WTC11 (cell line): Measurements from ENCODE around the gene SUDS3. TPM values are rescaled to one million over a fixed set of nuclear protein-coding genes. Genes with fewer than 3 reads are reported as not detected.

Source experiments
- ATAC-seq: fragments of 200-7000 bp; cut with Tn5 transposase; 2 replicates; pipeline ENCODE4 v1.10.0; 2021; ENCODE audit warnings: mild to moderate bottlenecking, moderate library complexity
- CTCF ChIA-PET: fragments of 300-600 bp; sonication (Branson Sonifier 250); formaldehyde crosslinking; loops from one replicate; lab custom pipeline; 2021; ENCODE audit warnings: antibody characterized with exemption; lab: Charles Lee
- POLR2A ChIA-PET: fragments of 350-600 bp; sonication (Branson Sonifier 250); formaldehyde crosslinking; loops from one replicate; lab custom pipeline; 2021; ENCODE audit warnings: antibody characterized with exemption; lab: Charles Lee
- DNase-seq: peaks from one replicate; pipeline ENCODE4 v3.0.0; 2021; ENCODE audit warnings: low spot score
- H3K27ac Mint-ChIP-seq: 2 replicates; pipeline ENCODE4 v1.8.0; 2021; ENCODE audit warnings: mixed read lengths
- H3K27me3 Mint-ChIP-seq: 2 replicates; pipeline ENCODE4 v1.8.0; 2021; ENCODE audit warnings: low read depth, mild to moderate bottlenecking, moderate library complexity, mixed read lengths
- H3K36me3 Mint-ChIP-seq: 2 replicates; pipeline ENCODE4 v1.8.0; 2021; ENCODE audit warnings: mixed read lengths
- H3K4me1 Mint-ChIP-seq: 2 replicates; pipeline ENCODE4 v1.8.0; 2022; ENCODE audit warnings: mixed read lengths
- H3K4me3 Mint-ChIP-seq: 2 replicates; pipeline ENCODE4 v1.8.0; 2021; ENCODE audit warnings: mild to moderate bottlenecking, moderate library complexity, mixed read lengths
- H3K9me3 Mint-ChIP-seq: 2 replicates; pipeline ENCODE4 v1.8.0; 2021; ENCODE audit warnings: mixed read lengths
- CREM ChIP-seq: sonication (generic); formaldehyde crosslinking; IDR thresholded peaks from 2 replicates; pipeline ENCODE4 v1.8.1; 2022; ENCODE audit warnings: mild to moderate bottlenecking, missing genetic modification reagents, moderate library complexity
- ESRRA ChIP-seq: sonication (generic); formaldehyde crosslinking; IDR thresholded peaks from 2 replicates; pipeline ENCODE4 v1.8.1; 2022; ENCODE audit warnings: mild to moderate bottlenecking, missing genetic modification reagents, borderline replicate concordance
- GTF2I ChIP-seq: fragments of 250-450 bp; sonication (Bioruptor Pico); conservative IDR thresholded peaks from 2 replicates; pipeline ENCODE4 v1.4.0; 2021; ENCODE audit warnings: mild to moderate bottlenecking
- IRF2 ChIP-seq: sonication (generic); formaldehyde crosslinking; IDR thresholded peaks from 2 replicates; pipeline ENCODE4 v1.8.0; 2022; ENCODE audit warnings: low read depth, missing genetic modification reagents, borderline replicate concordance
- KAT7 ChIP-seq: sonication (generic); formaldehyde crosslinking; IDR thresholded peaks from 2 replicates; pipeline ENCODE4 v1.8.1; 2023; ENCODE audit warnings: missing genetic modification reagents, mild to moderate bottlenecking, borderline replicate concordance
- MAX ChIP-seq: sonication (generic); formaldehyde crosslinking; IDR thresholded peaks from 2 replicates; pipeline ENCODE4 v1.8.0; 2022; ENCODE audit warnings: mild to moderate bottlenecking, missing genetic modification reagents
- NFE2L1 ChIP-seq: sonication (generic); formaldehyde crosslinking; IDR thresholded peaks from 2 replicates; pipeline ENCODE4 v1.8.1; 2023; ENCODE audit warnings: missing genetic modification reagents
- NR2C2 ChIP-seq: sonication (generic); formaldehyde crosslinking; IDR thresholded peaks from 2 replicates; pipeline ENCODE4 v1.8.0; 2022; ENCODE audit warnings: mild to moderate bottlenecking, missing genetic modification reagents
- NR3C1 ChIP-seq: sonication (generic); formaldehyde crosslinking; conservative IDR thresholded peaks from 2 replicates; pipeline ENCODE4 v1.8.1; 2023; ENCODE audit warnings: low read depth, mild to moderate bottlenecking, missing genetic modification reagents
- TEAD1 ChIP-seq: sonication (generic); formaldehyde crosslinking; IDR thresholded peaks from 2 replicates; pipeline ENCODE4 v1.8.0; 2022; ENCODE audit warnings: mild to moderate bottlenecking, missing genetic modification reagents
- USF1 ChIP-seq: sonication (generic); formaldehyde crosslinking; IDR thresholded peaks from 2 replicates; pipeline ENCODE4 v1.8.0; 2022; ENCODE audit warnings: mild to moderate bottlenecking, missing genetic modification reagents
- ZNF263 ChIP-seq: sonication (generic); formaldehyde crosslinking; IDR thresholded peaks from 2 replicates; pipeline ENCODE4 v1.8.1; 2022; ENCODE audit warnings: low read depth, mild to moderate bottlenecking, moderate library complexity, missing genetic modification reagents
- ZNF671 ChIP-seq: fragments of 250-450 bp; sonication (Bioruptor Pico); IDR thresholded peaks from 2 replicates; pipeline ENCODE4 v1.8.0; 2021; ENCODE audit warnings: mild to moderate bottlenecking
- total RNA-seq: library from RNA; stranded (reverse); gene quantifications from 3 replicates; pipeline ENCODE4 v1.2.3, GENCODE V29; 2021
- TF ChIP-seq, protein P1 (sequence below): fragments of 250-450 bp; sonication (Bioruptor Pico); IDR thresholded peaks from 2 replicates; pipeline ENCODE4 v1.9.0; 2021; ENCODE audit warnings: mild to moderate bottlenecking, borderline replicate concordance
- TF ChIP-seq, protein P2 (sequence below): fragments of 250-450 bp; sonication (Bioruptor Pico); IDR thresholded peaks from 2 replicates; pipeline ENCODE4 v1.9.0; 2021; ENCODE audit warnings: moderate library complexity, mild to moderate bottlenecking, inconsistent platforms, borderline replicate concordance
- TF ChIP-seq, protein P3 (sequence below): sonication (generic); formaldehyde crosslinking; conservative IDR thresholded peaks from 2 replicates; pipeline ENCODE4 v1.8.1; 2022; ENCODE audit warnings: mild to moderate bottlenecking, missing genetic modification reagents
- TF ChIP-seq, protein P4 (sequence below): sonication (generic); formaldehyde crosslinking; IDR thresholded peaks from 2 replicates; pipeline ENCODE4 v1.8.1; 2023; ENCODE audit warnings: mild to moderate bottlenecking, missing genetic modification reagents
- TF ChIP-seq, protein P5 (sequence below): sonication (generic); formaldehyde crosslinking; IDR thresholded peaks from 2 replicates; pipeline ENCODE4 v1.8.0; 2023; ENCODE audit warnings: missing genetic modification reagents, mild to moderate bottlenecking, borderline replicate concordance

SUDS3 gene
- total RNA-seq, 1 experiment from 2014 or later, result 63.9 TPM

- no peak for TF ChIP-seq USF1
- TF ChIP-seq CREM (CRISPR knock-in tag), result no peak
- no peak for TF ChIP-seq IRF2 (CRISPR knock-in tag)
- no peak for TF ChIP-seq NR2C2
- TF ChIP-seq ZNF263 (CRISPR knock-in tag), result no peak
- TF ChIP-seq, protein P1, sequence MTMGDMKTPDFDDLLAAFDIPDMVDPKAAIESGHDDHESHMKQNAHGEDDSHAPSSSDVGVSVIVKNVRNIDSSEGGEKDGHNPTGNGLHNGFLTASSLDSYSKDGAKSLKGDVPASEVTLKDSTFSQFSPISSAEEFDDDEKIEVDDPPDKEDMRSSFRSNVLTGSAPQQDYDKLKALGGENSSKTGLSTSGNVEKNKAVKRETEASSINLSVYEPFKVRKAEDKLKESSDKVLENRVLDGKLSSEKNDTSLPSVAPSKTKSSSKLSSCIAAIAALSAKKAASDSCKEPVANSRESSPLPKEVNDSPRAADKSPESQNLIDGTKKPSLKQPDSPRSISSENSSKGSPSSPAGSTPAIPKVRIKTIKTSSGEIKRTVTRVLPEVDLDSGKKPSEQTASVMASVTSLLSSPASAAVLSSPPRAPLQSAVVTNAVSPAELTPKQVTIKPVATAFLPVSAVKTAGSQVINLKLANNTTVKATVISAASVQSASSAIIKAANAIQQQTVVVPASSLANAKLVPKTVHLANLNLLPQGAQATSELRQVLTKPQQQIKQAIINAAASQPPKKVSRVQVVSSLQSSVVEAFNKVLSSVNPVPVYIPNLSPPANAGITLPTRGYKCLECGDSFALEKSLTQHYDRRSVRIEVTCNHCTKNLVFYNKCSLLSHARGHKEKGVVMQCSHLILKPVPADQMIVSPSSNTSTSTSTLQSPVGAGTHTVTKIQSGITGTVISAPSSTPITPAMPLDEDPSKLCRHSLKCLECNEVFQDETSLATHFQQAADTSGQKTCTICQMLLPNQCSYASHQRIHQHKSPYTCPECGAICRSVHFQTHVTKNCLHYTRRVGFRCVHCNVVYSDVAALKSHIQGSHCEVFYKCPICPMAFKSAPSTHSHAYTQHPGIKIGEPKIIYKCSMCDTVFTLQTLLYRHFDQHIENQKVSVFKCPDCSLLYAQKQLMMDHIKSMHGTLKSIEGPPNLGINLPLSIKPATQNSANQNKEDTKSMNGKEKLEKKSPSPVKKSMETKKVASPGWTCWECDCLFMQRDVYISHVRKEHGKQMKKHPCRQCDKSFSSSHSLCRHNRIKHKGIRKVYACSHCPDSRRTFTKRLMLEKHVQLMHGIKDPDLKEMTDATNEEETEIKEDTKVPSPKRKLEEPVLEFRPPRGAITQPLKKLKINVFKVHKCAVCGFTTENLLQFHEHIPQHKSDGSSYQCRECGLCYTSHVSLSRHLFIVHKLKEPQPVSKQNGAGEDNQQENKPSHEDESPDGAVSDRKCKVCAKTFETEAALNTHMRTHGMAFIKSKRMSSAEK (CRISPR knock-in tag), result no peak
- TF ChIP-seq, protein P2, sequence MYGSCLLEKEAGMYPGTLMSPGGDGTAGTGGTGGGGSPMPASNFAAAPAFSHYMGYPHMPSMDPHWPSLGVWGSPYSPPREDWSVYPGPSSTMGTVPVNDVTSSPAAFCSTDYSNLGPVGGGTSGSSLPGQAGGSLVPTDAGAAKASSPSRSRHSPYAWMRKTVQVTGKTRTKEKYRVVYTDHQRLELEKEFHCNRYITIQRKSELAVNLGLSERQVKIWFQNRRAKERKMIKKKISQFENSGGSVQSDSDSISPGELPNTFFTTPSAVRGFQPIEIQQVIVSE, result no peak
- no peak for TF ChIP-seq MAX
- TF ChIP-seq TEAD1, result no peak
- TF ChIP-seq ESRRA (CRISPR knock-in tag), result no peak
Measured at GRCh38 chr12:118330421-118331018, 45.8 kb upstream of the SUDS3 start (continued).

DNA sequence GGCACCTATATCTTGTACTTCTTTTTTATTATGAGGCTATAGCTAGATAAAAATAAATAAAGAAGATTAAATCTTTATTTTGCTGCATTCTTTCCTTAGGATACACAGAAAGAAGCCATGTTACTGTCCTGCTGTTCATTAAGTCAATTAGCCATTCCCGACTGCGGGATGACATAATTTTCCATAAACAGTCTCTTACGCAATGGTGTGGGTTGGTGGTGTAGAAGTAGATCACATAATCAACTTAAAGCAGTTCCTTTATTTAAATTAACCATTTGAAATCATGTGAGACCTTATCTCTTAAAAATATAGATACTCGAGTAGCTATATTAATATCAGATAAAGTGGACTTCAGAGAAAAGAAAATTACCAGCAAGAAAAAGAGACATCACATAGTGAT is 43.8 kb upstream of the SUDS3 start:
- DNase-seq (no peak), ATAC-seq (no peak)
- Mint-ChIP-seq H3K4me3 (no peak overlapping the region), H3K4me1 (peaks cover 6% of the 10 kb centered on the region), H3K27ac (no peak overlapping the region), H3K36me3 (no peaks in the 10 kb centered on the region), H3K27me3 (no peaks in the 10 kb centered on the region), H3K9me3 (no peaks in the 10 kb centered on the region)
- ChIA-PET CTCF (no interaction called here), POLR2A (no interaction called here)
- TF ChIP-seq, protein P3, sequence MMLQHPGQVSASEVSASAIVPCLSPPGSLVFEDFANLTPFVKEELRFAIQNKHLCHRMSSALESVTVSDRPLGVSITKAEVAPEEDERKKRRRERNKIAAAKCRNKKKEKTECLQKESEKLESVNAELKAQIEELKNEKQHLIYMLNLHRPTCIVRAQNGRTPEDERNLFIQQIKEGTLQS (CRISPR knock-in tag), result no peak
- TF ChIP-seq, protein P4, sequence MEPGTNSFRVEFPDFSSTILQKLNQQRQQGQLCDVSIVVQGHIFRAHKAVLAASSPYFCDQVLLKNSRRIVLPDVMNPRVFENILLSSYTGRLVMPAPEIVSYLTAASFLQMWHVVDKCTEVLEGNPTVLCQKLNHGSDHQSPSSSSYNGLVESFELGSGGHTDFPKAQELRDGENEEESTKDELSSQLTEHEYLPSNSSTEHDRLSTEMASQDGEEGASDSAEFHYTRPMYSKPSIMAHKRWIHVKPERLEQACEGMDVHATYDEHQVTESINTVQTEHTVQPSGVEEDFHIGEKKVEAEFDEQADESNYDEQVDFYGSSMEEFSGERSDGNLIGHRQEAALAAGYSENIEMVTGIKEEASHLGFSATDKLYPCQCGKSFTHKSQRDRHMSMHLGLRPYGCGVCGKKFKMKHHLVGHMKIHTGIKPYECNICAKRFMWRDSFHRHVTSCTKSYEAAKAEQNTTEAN, result no peak
- TF ChIP-seq KAT7 (CRISPR knock-in tag), result no peak
- no peak for TF ChIP-seq GTF2I
- no peak for TF ChIP-seq ZNF671 (CRISPR knock-in tag)
- TF ChIP-seq NFE2L1 (CRISPR knock-in tag), result no peak
- TF ChIP-seq NR3C1 (CRISPR knock-in tag), result no peak
- TF ChIP-seq, protein P1 (CRISPR knock-in tag), result no peak
- TF ChIP-seq, protein P5, sequence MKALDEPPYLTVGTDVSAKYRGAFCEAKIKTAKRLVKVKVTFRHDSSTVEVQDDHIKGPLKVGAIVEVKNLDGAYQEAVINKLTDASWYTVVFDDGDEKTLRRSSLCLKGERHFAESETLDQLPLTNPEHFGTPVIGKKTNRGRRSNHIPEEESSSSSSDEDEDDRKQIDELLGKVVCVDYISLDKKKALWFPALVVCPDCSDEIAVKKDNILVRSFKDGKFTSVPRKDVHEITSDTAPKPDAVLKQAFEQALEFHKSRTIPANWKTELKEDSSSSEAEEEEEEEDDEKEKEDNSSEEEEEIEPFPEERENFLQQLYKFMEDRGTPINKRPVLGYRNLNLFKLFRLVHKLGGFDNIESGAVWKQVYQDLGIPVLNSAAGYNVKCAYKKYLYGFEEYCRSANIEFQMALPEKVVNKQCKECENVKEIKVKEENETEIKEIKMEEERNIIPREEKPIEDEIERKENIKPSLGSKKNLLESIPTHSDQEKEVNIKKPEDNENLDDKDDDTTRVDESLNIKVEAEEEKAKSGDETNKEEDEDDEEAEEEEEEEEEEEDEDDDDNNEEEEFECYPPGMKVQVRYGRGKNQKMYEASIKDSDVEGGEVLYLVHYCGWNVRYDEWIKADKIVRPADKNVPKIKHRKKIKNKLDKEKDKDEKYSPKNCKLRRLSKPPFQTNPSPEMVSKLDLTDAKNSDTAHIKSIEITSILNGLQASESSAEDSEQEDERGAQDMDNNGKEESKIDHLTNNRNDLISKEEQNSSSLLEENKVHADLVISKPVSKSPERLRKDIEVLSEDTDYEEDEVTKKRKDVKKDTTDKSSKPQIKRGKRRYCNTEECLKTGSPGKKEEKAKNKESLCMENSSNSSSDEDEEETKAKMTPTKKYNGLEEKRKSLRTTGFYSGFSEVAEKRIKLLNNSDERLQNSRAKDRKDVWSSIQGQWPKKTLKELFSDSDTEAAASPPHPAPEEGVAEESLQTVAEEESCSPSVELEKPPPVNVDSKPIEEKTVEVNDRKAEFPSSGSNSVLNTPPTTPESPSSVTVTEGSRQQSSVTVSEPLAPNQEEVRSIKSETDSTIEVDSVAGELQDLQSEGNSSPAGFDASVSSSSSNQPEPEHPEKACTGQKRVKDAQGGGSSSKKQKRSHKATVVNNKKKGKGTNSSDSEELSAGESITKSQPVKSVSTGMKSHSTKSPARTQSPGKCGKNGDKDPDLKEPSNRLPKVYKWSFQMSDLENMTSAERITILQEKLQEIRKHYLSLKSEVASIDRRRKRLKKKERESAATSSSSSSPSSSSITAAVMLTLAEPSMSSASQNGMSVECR (CRISPR knock-in tag), result no peak
